ENCODE results near the gene RPL6. TPM values are rescaled to one million over a fixed set of nuclear protein-coding genes. Genes with fewer than 3 reads are reported as not detected.

The RPL6 gene
- total RNA-seq, 1 experiment from 2014 or later: 969 TPM

DNA sequence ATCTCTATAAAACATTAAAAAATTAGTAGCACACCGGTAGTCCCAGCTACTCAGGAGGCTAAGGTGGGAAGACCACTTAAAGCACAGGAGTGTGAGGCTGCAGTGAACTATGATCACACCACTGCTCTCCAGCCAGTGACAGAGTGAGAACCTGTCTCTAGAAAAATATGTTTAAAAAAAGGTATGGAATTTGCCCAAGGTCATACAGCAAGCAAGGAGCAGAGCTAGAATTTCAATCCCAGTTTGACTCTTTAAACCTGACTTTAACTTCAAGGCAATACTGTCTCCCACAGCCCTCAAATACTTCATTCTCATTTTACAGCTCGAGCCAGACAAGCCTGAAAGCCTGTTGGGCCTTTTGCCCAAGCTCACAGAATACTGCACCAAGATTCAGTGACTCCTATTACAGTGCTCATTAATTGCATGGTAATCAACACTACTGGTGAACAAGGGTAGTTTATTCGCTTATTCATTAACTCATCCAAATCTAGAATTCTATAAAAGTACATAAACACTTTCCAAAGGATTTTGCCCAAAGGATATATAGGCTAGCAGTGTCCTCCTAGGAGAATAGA is 35.2 kb downstream of the RPL6 start:
- Histone ChIP-seq H3K27me3 (ENCODE audit: control insufficient read depth, insufficient read depth, low read length) (no peaks in the 10 kb centered on the region), H3K9me3 (ENCODE audit: control insufficient read depth, insufficient read depth, low read depth, low read length) (no peaks in the 10 kb centered on the region), H3K4me1 (ENCODE audit: control insufficient read depth, insufficient read depth, low read length) (peaks cover 15% of the 10 kb centered on the region), H3K4me3 (ENCODE audit: low read depth in 2 of 2, low read length in 2 of 2) (no peak overlapping the region), H3K27ac (ENCODE audit: low read length) (no peak overlapping the region), H3K36me3 (ENCODE audit: control insufficient read depth, insufficient read depth, low read length) (no peaks in the 10 kb centered on the region)
- ATAC-seq (peak; percentile 40; the same call in 1 of the 2 replicates), DNase-seq (ENCODE audit: low read depth, low spot score) (no peak)
- ChIA-PET POLR2A (no interaction called here), CTCF (no interaction called here)
- TSS peak; percentile 15 for BruUV-seq (replicated peaks)
- intact Hi-C loops (cut with micrococcal nuclease; ENCODE audit: unreplicated experiment): no loop called here
- TF ChIP-seq, protein P1, sequence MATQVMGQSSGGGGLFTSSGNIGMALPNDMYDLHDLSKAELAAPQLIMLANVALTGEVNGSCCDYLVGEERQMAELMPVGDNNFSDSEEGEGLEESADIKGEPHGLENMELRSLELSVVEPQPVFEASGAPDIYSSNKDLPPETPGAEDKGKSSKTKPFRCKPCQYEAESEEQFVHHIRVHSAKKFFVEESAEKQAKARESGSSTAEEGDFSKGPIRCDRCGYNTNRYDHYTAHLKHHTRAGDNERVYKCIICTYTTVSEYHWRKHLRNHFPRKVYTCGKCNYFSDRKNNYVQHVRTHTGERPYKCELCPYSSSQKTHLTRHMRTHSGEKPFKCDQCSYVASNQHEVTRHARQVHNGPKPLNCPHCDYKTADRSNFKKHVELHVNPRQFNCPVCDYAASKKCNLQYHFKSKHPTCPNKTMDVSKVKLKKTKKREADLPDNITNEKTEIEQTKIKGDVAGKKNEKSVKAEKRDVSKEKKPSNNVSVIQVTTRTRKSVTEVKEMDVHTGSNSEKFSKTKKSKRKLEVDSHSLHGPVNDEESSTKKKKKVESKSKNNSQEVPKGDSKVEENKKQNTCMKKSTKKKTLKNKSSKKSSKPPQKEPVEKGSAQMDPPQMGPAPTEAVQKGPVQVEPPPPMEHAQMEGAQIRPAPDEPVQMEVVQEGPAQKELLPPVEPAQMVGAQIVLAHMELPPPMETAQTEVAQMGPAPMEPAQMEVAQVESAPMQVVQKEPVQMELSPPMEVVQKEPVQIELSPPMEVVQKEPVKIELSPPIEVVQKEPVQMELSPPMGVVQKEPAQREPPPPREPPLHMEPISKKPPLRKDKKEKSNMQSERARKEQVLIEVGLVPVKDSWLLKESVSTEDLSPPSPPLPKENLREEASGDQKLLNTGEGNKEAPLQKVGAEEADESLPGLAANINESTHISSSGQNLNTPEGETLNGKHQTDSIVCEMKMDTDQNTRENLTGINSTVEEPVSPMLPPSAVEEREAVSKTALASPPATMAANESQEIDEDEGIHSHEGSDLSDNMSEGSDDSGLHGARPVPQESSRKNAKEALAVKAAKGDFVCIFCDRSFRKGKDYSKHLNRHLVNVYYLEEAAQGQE (IDR thresholded peaks at IDR 0.05; ENCODE audit: insufficient read depth in 1 of 2, low read depth in 2 of 2, low read length in 1 of 2): no peak
- TF ChIP-seq, protein P2, sequence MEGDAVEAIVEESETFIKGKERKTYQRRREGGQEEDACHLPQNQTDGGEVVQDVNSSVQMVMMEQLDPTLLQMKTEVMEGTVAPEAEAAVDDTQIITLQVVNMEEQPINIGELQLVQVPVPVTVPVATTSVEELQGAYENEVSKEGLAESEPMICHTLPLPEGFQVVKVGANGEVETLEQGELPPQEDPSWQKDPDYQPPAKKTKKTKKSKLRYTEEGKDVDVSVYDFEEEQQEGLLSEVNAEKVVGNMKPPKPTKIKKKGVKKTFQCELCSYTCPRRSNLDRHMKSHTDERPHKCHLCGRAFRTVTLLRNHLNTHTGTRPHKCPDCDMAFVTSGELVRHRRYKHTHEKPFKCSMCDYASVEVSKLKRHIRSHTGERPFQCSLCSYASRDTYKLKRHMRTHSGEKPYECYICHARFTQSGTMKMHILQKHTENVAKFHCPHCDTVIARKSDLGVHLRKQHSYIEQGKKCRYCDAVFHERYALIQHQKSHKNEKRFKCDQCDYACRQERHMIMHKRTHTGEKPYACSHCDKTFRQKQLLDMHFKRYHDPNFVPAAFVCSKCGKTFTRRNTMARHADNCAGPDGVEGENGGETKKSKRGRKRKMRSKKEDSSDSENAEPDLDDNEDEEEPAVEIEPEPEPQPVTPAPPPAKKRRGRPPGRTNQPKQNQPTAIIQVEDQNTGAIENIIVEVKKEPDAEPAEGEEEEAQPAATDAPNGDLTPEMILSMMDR (IDR thresholded peaks at IDR 0.05): no peak
- TF ChIP-seq POLR2AphosphoS5 (IDR thresholded peaks at IDR 0.05; ENCODE audit: low read depth, low read length): no peak
- no peak for TF ChIP-seq TCF7L2 (IDR thresholded peaks at IDR 0.05; ENCODE audit: low read depth, low read length)
- TF ChIP-seq SIN3A (IDR thresholded peaks at IDR 0.05; ENCODE audit: borderline replicate concordance, insufficient read depth, low read depth, low read length): no peak
- in situ Hi-C loops (cut with HindIII; ENCODE audit: low pct_unique_long_range_greater_than_20kb, low sequenced_read_pairs): no loop called here

DNA sequence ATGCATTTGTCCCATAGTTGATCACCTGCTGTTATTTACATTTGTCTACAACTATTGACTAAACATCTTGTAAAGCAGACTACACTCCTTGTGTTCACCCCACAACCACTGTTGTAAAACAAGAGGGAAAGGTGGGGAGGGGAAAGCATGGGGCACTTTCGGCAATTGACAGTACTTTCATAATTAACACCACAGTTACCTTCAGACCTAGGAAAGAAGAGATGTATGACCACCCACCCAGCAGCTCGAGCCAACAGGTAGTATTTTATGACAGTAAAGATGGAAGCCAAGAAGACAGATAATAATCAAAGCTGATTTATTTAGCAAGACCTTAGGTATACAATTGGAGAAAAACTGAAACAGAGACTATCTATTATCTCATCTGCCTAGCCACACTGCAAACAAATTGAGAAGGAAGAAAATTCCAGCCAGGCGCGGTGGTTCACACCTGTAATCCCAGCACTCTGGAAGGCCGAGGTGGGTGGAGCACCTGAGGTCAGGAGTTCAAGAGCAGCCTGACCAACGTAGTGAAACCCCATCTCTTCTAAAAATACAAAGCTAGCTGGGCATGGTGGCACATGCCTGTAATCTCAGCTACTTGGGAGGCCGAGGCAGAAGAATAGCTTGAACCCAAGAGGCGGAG is 38.4 kb downstream of the RPL6 start:
- no peak for DNase-seq (ENCODE audit: low read depth, low spot score)
- POLR2A ChIA-PET: interaction anchor here (0.6 to 0.7 kb wide), 2 partner anchors 76 to 316 kb away, joined by 5 to 11 read pairs; no protein-coding TSS in a partner anchor
- Histone ChIP-seq H3K4me3 (ENCODE audit: low read depth in 2 of 2, low read length in 2 of 2) (no peak overlapping the region), H3K9me3 (ENCODE audit: control insufficient read depth, insufficient read depth, low read depth, low read length) (no peaks in the 10 kb centered on the region), H3K36me3 (ENCODE audit: control insufficient read depth, insufficient read depth, low read length) (no peaks in the 10 kb centered on the region), H3K27ac (ENCODE audit: low read length) (peak overlapping the region; percentile 26; the same call in 1 of the 2 replicates), H3K4me1 (ENCODE audit: control insufficient read depth, insufficient read depth, low read length) (peaks cover 21% of the 10 kb centered on the region), H3K27me3 (ENCODE audit: control insufficient read depth, insufficient read depth, low read length) (no peaks in the 10 kb centered on the region)
- intact Hi-C loops (cut with micrococcal nuclease; ENCODE audit: unreplicated experiment) (no loop called here), in situ Hi-C loops (cut with HindIII; ENCODE audit: low pct_unique_long_range_greater_than_20kb, low sequenced_read_pairs) (no loop called here)
- no TSS peak for BruUV-seq (replicated peaks)
- CTCF ChIA-PET: no interaction called here
- ATAC-seq: no peak
- TF ChIP-seq, protein P2 (IDR thresholded peaks at IDR 0.05): no peak
- TF ChIP-seq POLR2AphosphoS5 (IDR thresholded peaks at IDR 0.05; ENCODE audit: low read depth, low read length) (no peak), TCF7L2 (IDR thresholded peaks at IDR 0.05; ENCODE audit: low read depth, low read length) (no peak)
- TF ChIP-seq, protein P1 (IDR thresholded peaks at IDR 0.05; ENCODE audit: insufficient read depth in 1 of 2, low read depth in 2 of 2, low read length in 1 of 2): no peak

All from Panc1 (cell line).